GM19463 (cell line): ENCODE results near the gene SREBF1.

Experiments used
- ATAC-seq: cut with Tn5 transposase; IDR thresholded peaks from one replicate; pipeline ENCODE4 v1.9.1; 2021; ENCODE audit warnings: mild to moderate bottlenecking, moderate library complexity; ENCODE audit not compliant: unreplicated experiment

Gene SREBF1

GRCh38 chr17:17859909-17860765 is 23.4 kb upstream of the SREBF1 start:
- ATAC-seq: no peak

DNA sequence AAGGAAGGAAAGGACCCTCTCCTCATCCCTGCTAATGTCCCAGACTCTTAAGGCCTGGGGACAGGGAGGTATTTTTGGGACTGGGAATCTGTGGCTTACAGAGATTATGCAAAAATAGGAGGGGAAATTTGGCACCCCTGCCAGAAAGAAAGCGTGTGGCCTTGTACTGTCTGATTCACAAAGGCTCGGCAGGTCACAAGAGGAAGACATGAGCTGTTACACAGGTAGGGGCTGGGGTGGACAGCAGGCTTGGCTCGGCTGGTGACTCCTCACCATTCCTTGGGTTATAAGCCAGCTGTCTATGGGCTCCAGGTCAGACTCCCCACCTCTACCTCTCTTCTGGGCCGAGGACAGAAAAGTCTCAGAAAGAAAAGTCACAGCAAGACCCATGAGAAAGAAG is 20.7 kb upstream of the SREBF1 start:
- no peak for ATAC-seq

DNA sequence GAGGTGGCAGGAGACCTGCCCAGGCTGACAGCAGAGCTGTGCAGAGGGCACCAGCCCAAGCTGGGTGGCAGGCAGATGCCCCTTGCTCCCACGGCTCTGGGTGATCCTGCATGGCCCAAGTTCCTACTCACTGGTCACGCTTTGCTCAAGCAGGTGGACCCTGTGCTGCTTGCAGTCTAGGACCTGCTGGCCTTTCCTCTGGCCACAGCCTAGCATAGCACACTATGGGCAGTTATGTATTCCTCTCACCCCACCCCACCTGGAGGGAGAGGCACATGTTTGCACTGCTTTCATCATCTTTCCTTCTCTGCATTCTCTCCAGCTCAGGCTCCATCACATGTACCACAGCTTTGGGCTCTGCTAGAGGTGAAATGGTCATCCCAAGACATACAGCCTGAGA is 19.6 kb upstream of the SREBF1 start:
- ATAC-seq: no peak

- no peak for ATAC-seq
Measured at GRCh38 chr17:17855976-17856375, 19.2 kb upstream of the SREBF1 start.

DNA sequence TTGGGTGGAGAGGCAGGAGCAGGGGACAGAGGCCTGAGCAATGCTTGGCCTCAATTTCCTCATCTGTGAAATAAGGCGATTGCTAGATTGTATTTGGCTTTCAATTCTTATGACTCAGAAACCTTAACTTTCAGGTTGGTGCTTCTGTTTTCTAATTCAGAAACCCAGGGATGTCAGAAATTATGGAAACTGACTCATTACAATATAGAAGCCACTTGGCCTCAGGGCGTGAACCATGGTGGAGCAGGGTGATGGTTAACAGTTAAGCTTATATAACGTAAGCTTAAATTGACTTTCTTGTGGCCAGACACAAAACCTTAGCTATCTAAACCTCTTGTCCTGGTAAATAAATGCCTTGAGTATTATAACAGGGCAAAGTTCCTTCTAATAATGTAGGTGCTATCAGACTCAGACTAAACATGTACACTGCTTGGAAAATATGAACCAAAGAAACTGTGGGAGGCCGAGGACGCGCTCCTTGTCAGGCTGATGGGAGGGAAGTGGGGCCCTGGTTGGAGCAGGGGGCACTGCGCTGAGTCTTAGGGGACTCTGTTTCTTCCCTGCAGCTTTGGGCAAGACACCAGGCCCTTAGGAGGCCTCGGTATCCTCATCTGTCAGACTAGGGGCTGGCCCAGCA is 17.1 kb upstream of the SREBF1 start:
- no peak for ATAC-seq

DNA sequence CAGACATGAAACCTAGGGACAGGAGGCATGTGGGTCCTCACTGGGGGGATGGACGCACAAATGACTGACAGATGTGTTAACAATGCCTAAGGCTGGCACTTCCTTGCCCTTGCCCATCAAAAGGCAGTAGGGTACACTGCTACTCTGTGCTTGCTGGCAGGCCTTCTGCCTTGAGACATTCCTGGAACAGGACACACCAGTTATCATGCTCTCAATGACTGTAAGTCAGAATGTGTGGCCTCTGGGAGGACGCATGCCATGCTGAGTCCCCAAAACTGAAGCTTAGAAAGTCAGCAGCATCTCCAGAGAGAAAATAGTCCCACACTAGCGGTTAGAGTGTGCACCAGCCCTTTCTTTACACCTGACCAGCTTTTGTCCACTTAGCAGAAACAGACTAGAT is 16.1 kb upstream of the SREBF1 start:
- ATAC-seq: no peak

GRCh38 chr17:17851103-17852002 is 14.6 kb upstream of the SREBF1 start:
- ATAC-seq: no peak

- no peak for ATAC-seq
Measured at GRCh38 chr17:17849845-17850373, 13.1 kb upstream of the SREBF1 start.

DNA sequence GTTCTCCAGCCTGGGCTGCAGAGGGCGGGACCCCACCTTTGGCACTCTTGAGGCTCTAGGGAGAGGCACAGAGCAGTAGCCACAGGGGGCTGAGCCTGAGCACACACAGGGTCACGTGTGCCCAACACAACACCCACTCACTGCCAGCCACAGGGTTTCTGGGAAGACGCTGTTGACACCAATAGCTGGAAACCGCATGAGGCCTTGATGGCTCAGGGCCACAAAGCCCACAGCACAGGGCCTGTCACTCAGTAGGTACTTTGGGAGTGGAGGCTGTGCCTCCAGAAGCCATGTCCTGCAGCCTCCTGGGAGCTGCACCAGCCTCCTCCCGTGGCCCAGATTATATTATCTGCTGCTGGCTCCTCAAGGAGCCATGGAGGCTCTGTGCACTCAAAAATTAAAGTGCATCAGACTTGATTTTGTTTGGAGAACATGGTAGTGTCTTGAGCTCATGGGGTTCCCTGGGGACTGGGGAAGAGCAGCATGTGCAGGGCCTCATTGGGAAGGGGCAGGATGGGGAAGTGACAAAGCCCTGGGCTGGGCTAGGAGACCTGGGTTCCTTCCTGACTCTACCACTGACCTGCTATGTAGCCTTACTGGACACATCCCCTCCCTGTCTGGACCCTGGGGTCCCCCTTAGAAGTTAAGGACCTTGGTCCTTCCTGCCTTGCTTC is 12.5 kb upstream of the SREBF1 start:
- peak; percentile 71 for ATAC-seq

DNA sequence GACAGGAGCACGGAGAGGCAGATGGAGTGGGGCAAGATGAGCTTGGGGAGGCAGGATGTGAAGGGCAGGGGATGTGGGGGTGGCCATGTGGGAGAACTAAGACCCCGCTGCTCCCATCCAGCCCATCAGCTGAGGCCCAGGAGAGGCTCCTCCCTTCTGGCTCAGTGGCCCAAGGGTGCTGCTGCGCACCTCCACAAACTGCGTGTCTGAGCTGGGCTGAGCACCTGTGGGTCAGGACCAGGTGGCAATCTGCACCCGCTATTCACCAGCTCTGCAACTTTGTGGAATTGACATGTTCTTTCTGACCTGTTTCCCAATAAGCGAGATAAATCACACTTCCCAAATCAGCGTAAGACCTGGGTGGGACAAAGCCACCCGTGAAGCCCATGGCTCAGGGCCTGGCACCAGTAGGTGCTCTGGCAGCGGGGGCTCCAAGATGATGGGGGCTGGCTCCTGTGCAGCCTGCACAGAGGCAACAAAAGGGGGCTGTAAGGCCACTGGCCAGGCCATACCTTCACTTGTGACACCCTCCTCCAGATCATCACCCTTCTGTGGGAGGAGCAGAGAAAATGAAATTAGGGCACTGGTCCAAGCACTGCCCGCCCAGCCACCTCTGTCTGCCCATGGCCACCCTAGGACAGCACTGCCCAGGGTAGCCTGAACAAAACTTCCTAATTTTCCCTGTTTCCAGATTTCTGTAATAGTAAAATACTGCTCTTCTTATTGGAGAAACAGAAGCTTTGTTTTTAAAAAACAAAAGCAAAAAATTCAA is 11.7 kb upstream of the SREBF1 start:
- ATAC-seq: no peak

DNA sequence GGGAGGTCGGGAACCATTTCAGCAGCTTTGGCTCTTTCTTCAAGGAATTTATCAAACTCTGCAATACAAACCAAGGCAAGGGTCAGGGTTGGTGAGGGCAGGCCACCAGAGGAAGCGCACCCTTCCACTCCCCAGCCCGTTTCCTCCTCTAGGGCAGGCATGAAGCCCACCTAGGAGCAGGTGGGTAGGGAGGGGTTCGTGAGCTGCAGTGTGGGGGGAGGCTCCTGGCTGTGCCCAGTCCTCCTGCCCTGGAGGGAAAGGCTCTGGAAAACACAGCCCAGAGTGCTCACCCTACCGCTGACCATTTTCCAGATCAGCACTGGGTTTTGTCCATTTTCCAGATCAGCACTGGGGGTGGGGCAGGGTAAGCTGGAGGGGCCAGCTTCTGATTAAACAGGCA is 10.9 kb upstream of the SREBF1 start:
- no peak for ATAC-seq

DNA sequence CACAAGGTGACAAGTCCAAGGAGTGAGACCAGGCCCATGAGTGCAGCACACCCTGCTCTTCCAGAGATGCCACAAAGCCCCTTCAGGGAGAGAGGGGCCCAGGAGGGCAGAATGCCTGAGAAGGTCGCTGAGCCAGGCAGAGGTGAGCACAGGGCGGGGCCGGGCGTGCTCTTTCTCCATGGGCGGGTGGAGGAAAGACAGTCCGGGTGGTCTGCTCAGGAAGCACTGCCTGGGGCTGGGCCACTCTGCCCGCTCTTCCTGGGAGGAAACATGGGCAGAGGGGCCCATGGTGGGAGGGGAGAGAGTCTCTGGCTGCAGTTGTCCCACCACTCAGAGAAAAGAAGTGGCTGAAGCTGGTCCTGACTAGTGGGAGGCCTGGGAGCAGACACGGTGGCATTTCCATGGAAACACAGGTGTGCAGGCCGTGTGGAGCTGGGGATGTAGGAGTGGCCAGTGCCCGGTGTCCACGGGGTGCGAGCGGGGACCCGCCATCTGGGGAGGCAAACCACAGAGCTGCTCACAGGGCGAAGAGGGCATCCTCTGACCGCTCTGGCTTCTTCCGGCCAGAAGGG is 10.4 kb upstream of the SREBF1 start:
- no peak for ATAC-seq

DNA sequence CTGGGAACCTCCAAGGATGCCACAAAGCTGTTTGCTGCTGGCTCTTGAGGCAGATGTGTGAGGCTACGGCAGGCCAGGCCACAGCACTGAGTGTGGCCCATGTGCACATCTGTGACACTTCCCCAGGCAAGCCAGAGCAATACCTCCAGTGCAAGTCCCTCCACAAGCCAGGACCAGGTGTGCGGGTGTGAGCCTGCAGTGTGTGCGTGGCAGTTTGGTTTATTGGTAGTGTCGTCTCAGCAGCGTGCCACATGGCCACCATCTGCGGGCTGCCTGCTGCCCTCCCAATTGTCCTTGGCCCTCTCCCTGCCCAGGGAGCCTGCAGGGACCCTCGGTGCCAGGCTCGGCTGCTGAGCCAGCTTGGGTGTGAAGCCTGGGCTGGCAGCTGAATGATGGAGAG is 9.9 kb upstream of the SREBF1 start:
- no peak for ATAC-seq

DNA sequence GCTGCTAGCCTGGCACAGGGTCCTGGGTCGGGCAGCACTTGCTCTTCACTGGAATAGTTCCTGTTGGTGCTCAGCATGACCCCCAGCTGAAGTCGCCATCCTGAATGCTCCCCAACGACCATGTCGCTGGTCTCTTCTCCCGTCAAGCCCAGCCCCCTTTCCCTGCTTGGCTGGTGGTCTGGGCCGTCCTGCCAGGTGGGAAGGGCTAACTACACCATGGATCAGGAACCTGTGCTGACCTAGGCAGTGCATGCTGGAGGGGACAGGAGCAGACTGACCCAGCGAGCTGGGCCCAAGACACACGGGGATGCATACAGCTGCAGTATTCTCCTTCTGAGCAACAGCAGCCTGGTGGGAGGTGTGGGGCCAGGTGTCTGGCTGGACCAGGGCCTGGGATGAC is 9.2 kb upstream of the SREBF1 start:
- ATAC-seq: no peak

DNA sequence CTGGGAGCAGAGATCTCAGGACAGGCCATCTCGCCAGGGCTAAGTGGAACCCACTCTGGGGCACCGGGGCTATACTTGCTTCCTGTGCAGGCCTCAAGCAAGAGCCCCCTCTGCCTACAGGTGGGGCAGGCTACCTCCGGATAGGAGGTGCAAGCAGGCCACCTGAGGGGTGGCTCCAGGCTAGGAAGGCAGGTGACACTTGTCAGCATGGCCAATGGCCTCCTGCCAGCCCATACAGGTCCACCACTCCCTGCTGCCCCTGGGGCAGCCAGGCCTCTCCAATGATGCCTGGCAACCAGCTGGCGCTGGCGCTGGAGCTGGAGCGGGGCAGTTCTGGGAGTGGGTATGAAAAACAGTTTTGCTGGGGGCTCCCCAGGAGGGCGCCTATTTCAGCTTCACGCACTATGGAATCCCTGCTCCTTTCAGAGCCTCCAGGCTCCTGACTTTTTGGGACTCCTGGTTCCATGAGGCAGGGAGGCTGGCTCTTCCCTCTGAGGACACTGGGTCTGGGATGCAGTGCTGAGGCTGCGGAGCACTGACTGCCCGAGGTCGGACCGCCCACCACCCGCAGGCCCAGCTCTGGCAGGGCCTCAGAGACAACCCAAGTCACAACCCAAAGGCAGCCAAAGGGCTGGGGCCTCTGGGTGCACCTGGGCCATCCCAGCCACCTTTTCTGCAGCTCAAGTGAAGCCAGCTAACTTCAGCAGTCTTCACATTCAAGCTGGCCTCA is 8.4 kb upstream of the SREBF1 start:
- ATAC-seq: no peak

GRCh38 chr17:17844500-17844899 is 7.7 kb upstream of the SREBF1 start:
- ATAC-seq: no peak

GRCh38 chr17:17844079-17844478 is 7.3 kb upstream of the SREBF1 start:
- no peak for ATAC-seq

DNA sequence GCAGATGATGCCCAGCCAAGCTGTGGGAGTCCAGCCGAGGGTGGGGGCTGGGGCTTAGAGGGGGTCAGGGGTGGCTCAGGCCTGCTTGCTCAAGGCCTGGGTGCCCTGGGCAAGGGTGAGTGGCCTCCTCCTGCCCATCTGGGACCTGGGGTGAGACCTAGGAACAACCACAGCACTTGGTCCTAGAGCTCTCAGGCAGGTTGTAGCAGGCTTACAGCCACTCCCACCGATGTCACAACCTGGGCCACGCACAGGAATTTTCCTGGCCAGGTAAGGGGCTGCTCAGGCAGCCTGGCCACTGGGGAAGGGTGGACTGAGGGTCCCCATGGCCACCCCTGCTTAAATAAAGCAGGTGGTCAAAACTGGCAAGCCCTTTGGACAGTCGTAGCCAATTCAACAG is 6.3 kb upstream of the SREBF1 start:
- ATAC-seq: no peak
